ENCODE results near the gene GTF2H3. TPM values are rescaled to one million over a fixed set of nuclear protein-coding genes. Genes with fewer than 3 reads are reported as not detected.

The GTF2H3 gene
- total and polyA plus RNA-seq, 10 of the 15 experiments (the other 5 are each of a cell fraction or from before 2014, with no cell fraction given) = 20.6 to 62.9 (median 34.7) TPM

- H3K79me2 ChIP-seq (ENCODE audit: control insufficient read depth, insufficient read depth, low read length) = no peaks in the 10 kb centered on the region
- H4K20me1 ChIP-seq (ENCODE audit: control insufficient read depth, insufficient read depth) = no peaks in the 10 kb centered on the region
- intact Hi-C loops (cut with micrococcal nuclease; ENCODE audit: unreplicated experiment) = no loop called here
- ChIA-PET RAD21 (ENCODE audit: unreplicated experiment) (no interaction called here), CTCF (no interaction called here), POLR2A (interaction anchor here (0.8 kb wide), 1 partner anchor 487 kb away, joined by 3 read pairs; no protein-coding TSS in a partner anchor), SMC1A (ENCODE audit: uncharacterized antibody, unreplicated experiment) (interaction anchor here (1.1 kb wide), 1 partner anchor 16 kb away, joined by 4 read pairs; no protein-coding TSS in a partner anchor)
- ATAC-seq (no peak), FAIRE-seq (no peak), DNase-seq (ENCODE audit: low read depth, low spot score) (no peak)
- no peak overlapping the region for H2AFZ ChIP-seq (ENCODE audit: control insufficient read depth, low read depth, low read length)
- in situ Hi-C loops (cut with MboI) = no loop called here
- no peak overlapping the region for H3K4me3 ChIP-seq
- H3K27me3 ChIP-seq (replicated peaks in 1 of 2; ENCODE audit: control insufficient read depth in 2 of 2, insufficient read depth in 2 of 2, low read length in 1 of 2) = no peaks in the 10 kb centered on the region
- H3K4me1 ChIP-seq (ENCODE audit: control insufficient read depth, insufficient read depth, low read length) = peaks cover 8% of the 10 kb centered on the region
- H3K4me2 ChIP-seq (ENCODE audit: control insufficient read depth, insufficient read depth) = no peak overlapping the region
- 91% methylated on average over 9 of the region's 9 CpGs for WGBS (ENCODE audit: insufficient coverage, insufficient replicate concordance, low lambda C conversion rate, missing lambda C conversion rate)
- no peak overlapping the region for H3K9ac ChIP-seq (ENCODE audit: control insufficient read depth, insufficient read depth, low read length)
- H3K36me3 ChIP-seq (ENCODE audit: control insufficient read depth in 2 of 2, insufficient read depth in 2 of 2, low read length in 1 of 2) = no peaks in the 10 kb centered on the region
- TF ChIP-seq RELB (IDR thresholded peaks at IDR 0.05; ENCODE audit: low read depth) (no peak), MEF2B (IDR thresholded peaks at IDR 0.05; ENCODE audit: partially characterized antibody, poor library complexity, severe bottlenecking) (no peak), IKZF2 (IDR thresholded peaks at IDR 0.05) (no peak), KAT2A (conservative IDR thresholded peaks at IDR 0.05; ENCODE audit: control insufficient read depth, low read depth, low read length) (no peak), ZBTB40 (IDR thresholded peaks at IDR 0.05; ENCODE audit: borderline replicate concordance) (no peak)
- no TSS peak for BruUV-seq (replicated peaks)
- no peaks in the 10 kb centered on the region for H3K9me3 ChIP-seq (replicated peaks; ENCODE audit: control insufficient read depth, insufficient read depth, low read length)
- H3K27ac ChIP-seq (ENCODE audit: control insufficient read depth, insufficient read depth) = no peak overlapping the region
These were observed 43.1 kb downstream of the GTF2H3 start for GRCh38 chr12:123676616-123677320.
